Cardiac fibroblast (primary cell): ENCODE results near the gene ATP1A3.
"Not testable (repeated sequence)": the region's sequence is repeated elsewhere in the genome, so short reads cannot be mapped to it uniquely, and the experiment has no call there.

Experiments
- DNase-seq, 2 donors: peaks; one replicate each; pipeline versions ENCODE4 v3.0.0 to v3.0.0-alpha.2; 2010; ENCODE audit warnings: low read depth in 2 of 2
- H3K4me3 ChIP-seq, 2 donors: replicated peaks in 1 of 2; 1 replicate in 1 of 2; 2 replicates in 1 of 2; pipeline ENCODE4 v1.5.1; 2011; ENCODE audit warnings: low read depth in 2 of 2, low read length in 2 of 2, mild to moderate bottlenecking in 2 of 2, moderate library complexity in 1 of 2
- TF ChIP-seq, protein P1 (sequence below): IDR thresholded peaks from one replicate; pipeline ENCODE4 v1.5.1; 2011; ENCODE audit warnings: low read depth, mild to moderate bottlenecking, low read length, inconsistent platforms

Gene ATP1A3

DNA sequence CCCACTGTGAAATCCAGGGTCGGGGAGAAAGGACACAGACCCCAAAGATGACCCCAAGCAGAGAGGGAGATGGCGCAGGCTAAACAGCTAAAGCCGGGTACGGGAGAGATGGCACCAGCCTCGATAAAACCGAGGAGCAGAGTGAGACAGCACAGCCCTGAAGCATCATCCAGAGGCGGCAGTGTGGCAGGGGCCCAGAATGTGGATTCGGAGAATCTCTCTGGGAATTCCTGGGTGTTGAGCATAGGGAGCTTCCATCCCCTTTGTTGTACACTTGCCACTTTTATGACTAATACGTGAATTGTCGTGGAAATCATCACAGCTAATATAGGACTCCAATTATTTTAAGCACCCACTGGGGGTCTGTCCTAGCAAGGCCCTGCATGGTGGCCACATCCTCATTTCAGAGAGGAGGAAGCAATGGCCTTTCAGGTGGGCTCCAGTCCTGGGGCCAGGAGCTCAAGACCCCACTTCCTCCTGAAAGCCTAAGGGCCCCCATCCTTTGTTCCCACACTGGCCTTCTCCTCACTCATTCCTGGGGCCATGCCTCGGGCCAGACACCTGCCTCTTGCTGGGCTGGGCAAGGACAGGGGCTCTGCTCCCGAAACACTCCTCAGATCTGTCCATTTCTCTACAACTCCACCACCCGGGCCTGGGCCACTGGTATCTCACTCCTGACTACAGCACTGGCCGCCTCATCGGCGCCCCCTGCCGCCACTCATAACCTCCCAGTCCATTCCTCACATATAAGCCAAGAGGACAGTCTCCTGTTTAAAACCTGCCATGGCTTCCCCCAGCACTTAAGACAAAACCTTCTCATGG, 29.3 kb upstream of the ATP1A3 start:
- no peak overlapping the region for H3K4me3 ChIP-seq
- TF ChIP-seq, protein P1, sequence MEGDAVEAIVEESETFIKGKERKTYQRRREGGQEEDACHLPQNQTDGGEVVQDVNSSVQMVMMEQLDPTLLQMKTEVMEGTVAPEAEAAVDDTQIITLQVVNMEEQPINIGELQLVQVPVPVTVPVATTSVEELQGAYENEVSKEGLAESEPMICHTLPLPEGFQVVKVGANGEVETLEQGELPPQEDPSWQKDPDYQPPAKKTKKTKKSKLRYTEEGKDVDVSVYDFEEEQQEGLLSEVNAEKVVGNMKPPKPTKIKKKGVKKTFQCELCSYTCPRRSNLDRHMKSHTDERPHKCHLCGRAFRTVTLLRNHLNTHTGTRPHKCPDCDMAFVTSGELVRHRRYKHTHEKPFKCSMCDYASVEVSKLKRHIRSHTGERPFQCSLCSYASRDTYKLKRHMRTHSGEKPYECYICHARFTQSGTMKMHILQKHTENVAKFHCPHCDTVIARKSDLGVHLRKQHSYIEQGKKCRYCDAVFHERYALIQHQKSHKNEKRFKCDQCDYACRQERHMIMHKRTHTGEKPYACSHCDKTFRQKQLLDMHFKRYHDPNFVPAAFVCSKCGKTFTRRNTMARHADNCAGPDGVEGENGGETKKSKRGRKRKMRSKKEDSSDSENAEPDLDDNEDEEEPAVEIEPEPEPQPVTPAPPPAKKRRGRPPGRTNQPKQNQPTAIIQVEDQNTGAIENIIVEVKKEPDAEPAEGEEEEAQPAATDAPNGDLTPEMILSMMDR: peak; percentile 54
- peak; percentile 10 to 38 for DNase-seq

- TF ChIP-seq, protein P1: no peak
- no peak for DNase-seq
- H3K4me3 ChIP-seq: no peak overlapping the region
Observed at GRCh38 chr19:42022616-42023015, 28.6 kb upstream of the ATP1A3 start.

DNA sequence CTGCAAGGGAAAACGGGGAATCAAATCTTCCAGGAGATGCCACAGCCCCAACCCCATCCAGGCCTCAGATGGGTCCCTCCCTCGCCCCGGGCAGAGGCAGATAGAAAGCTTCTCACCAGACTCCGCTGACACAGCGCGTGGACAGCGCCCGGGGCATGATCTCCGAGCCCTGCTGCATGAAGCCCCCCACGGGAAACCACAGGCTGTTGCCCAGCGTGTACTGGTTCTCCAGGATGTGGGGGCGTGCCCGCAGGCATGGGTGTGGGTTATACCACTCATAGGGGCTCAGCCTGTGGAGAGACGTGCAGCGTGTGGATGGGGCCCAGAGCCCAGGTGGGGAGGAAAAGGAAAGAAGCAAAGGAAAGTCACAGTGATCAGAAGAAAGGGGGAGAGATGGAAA, 27.2 kb upstream of the ATP1A3 start:
- TF ChIP-seq, protein P1: no peak
- H3K4me3 ChIP-seq: no peak overlapping the region
- DNase-seq: no peak

- TF ChIP-seq, protein P1: no peak
- H3K4me3 ChIP-seq: no peak overlapping the region
Observed at GRCh38 chr19:42018503-42019193, 24.6 kb upstream of the ATP1A3 start.

DNA sequence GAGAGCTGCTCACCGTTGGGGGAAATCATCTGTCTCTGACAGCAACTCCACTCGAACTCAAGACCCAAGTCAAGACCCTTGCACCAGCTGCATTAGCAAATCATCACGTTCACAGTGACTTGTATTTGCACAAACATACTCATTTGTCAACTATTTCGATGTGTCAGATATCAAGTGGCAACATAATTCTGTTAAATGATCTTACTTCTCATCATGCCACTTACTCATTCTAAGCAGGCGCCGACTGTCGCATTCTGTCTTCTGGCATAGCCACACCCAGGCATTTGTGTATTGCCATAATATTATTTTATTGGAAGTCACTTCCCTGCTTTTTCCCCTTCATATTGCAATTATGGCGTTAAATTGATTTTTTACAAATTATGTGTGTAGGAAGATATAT, 23.0 kb upstream of the ATP1A3 start:
- no peak overlapping the region for H3K4me3 ChIP-seq
- DNase-seq: no peak
- TF ChIP-seq, protein P1: no peak

More at GRCh38 chr19:42018503-42019193, 24.6 kb upstream of the ATP1A3 start:
- DNase-seq: peak in 1 of 2 donors; percentile 48

DNA sequence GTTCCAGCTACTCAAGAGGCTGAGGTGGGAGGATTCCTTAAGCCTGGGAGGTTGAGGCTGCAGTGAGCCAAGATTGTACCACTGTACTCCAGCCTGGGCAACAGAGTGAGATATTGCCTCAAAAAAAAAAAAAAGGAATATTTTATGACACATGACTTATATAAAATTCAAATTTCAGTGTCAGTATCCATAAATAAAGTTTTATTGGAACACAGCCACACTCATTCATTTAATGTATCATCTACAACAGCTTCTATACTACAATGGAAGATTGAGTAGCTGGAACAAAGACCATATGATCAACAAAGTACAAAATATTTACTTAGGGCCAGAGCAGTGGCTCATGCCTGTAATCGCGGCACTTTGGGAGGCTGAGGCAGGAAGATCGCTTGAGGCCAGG, 18.7 kb upstream of the ATP1A3 start:
- not testable (repeated sequence) for H3K4me3 ChIP-seq, DNase-seq
